ENCODE data around the gene TRABD2B. TPM values are rescaled to one million over a fixed set of nuclear protein-coding genes. Genes with fewer than 3 reads are reported as not detected.

TRABD2B gene
- total RNA-seq, 1 donor from 2014 or later = 1.8 TPM

DNA sequence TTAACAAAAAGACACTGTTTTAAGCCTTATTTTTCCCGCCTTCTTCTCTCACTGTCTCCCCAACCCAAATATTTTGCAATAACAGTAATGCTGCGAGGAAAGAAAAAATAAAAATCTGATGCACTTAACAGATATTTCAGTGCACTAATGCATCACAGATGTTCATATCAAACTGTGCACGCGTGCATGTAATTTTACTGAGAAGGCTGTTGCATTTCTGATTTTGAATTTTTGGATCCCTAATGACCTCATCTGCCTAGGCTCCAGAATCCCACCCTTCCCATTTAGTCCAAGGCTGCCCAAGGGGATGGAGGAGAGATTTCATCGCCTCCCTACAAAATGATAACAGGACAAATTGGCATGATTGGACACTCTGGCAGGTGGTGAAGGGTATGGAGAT is 5.5 kb downstream of the TRABD2B start:
- H3K36me3 ChIP-seq = no peaks in the 10 kb centered on the region
- H3K9me3 ChIP-seq = no peaks in the 10 kb centered on the region
- DNase-seq (no peak), ATAC-seq (no peak)
- peaks cover 23% of the 10 kb centered on the region for H3K27me3 ChIP-seq (ENCODE audit: low read depth)
- intact Hi-C loops (cut with DNase I) = no loop called here
- TF ChIP-seq, protein P1, sequence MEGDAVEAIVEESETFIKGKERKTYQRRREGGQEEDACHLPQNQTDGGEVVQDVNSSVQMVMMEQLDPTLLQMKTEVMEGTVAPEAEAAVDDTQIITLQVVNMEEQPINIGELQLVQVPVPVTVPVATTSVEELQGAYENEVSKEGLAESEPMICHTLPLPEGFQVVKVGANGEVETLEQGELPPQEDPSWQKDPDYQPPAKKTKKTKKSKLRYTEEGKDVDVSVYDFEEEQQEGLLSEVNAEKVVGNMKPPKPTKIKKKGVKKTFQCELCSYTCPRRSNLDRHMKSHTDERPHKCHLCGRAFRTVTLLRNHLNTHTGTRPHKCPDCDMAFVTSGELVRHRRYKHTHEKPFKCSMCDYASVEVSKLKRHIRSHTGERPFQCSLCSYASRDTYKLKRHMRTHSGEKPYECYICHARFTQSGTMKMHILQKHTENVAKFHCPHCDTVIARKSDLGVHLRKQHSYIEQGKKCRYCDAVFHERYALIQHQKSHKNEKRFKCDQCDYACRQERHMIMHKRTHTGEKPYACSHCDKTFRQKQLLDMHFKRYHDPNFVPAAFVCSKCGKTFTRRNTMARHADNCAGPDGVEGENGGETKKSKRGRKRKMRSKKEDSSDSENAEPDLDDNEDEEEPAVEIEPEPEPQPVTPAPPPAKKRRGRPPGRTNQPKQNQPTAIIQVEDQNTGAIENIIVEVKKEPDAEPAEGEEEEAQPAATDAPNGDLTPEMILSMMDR (IDR thresholded peaks at IDR 0.05) = no peak
- H3K4me3 ChIP-seq = no peak overlapping the region
- H3K4me1 ChIP-seq = no peaks in the 10 kb centered on the region
- no peak overlapping the region for H3K27ac ChIP-seq

DNA sequence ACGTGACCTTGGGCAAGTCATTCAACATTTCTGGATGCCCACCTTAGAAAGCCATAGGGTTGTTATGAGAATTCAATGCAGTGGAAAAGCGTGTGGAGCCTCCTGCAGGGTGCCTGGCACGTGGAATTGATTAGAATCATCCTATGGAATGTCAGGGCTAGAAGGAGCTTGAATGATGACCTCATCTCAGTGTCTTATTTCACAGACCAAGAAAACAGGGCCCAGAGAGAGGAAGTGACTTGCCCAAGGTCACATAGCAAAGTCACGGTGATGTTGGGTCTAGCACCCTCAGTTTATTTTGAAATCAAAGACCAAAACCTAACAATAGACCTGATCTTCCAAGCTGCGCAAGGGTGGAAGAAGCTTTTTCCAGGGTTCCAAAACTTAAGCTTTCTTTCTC is 6.0 kb downstream of the TRABD2B start:
- Histone ChIP-seq H3K4me3 (no peak overlapping the region), H3K27me3 (ENCODE audit: low read depth) (peaks cover 18% of the 10 kb centered on the region), H3K4me1 (no peaks in the 10 kb centered on the region), H3K36me3 (no peaks in the 10 kb centered on the region), H3K9me3 (no peaks in the 10 kb centered on the region), H3K27ac (no peak overlapping the region)
- DNase-seq = no peak
- intact Hi-C loops (cut with DNase I) = no loop called here
- no peak for ATAC-seq
- TF ChIP-seq, protein P1 (IDR thresholded peaks at IDR 0.05) = no peak

DNA sequence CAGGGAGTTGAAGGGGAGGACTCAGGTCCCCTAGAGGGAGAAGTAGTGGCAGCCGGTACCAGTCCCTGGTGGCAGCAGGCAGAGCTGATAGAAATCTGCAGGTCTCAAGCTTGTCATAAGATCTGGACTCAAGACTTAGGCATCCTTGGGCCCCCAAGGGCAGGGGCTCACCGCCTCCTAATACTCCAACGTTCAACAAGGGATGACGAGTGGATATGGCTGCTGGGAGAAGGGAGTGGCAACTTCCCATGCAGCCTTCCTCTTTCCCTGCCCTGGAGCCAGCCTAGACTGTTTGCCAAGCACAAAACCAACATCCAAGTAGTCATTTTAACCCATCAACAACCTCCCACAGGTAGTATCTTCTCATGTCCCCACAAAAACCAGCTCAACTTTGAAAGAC is 6.9 kb downstream of the TRABD2B start:
- no peak overlapping the region for H3K4me3 ChIP-seq
- peaks cover 14% of the 10 kb centered on the region for H3K27me3 ChIP-seq (ENCODE audit: low read depth)
- H3K27ac ChIP-seq = no peak overlapping the region
- intact Hi-C loops (cut with DNase I) = no loop called here
- no peak for ATAC-seq
- no peaks in the 10 kb centered on the region for H3K36me3 ChIP-seq
- H3K4me1 ChIP-seq = no peaks in the 10 kb centered on the region
- no peaks in the 10 kb centered on the region for H3K9me3 ChIP-seq
- TF ChIP-seq, protein P1 (IDR thresholded peaks at IDR 0.05) = no peak
- no peak for DNase-seq

DNA sequence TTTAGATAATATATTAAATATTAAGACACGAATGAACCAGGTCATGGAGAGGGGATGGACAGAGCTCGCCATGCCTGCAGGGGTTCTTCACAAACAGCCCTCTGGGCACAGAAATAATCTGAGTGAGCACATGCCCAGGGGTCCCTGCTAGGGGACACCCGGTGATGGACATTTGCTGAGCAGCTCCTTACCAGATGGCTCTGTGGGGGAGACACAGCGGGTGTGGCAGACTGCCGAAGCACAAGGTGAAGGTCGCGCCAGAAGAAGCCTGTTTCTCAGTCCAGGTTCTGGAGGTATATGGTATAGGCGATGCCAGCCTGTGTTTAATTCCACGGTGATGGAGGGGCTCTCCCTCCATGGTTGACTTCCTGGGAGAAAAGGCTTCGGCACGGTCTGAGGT is 9.6 kb downstream of the TRABD2B start:
- Histone ChIP-seq H3K27me3 (ENCODE audit: low read depth) (peaks cover 23% of the 10 kb centered on the region), H3K9me3 (no peaks in the 10 kb centered on the region), H3K36me3 (no peaks in the 10 kb centered on the region), H3K27ac (no peak overlapping the region), H3K4me3 (no peak overlapping the region), H3K4me1 (peaks cover 5% of the 10 kb centered on the region)
- no peak for DNase-seq
- TF ChIP-seq, protein P1 (IDR thresholded peaks at IDR 0.05) = no peak
- no peak for ATAC-seq
- intact Hi-C loops (cut with DNase I) = no loop called here

DNA sequence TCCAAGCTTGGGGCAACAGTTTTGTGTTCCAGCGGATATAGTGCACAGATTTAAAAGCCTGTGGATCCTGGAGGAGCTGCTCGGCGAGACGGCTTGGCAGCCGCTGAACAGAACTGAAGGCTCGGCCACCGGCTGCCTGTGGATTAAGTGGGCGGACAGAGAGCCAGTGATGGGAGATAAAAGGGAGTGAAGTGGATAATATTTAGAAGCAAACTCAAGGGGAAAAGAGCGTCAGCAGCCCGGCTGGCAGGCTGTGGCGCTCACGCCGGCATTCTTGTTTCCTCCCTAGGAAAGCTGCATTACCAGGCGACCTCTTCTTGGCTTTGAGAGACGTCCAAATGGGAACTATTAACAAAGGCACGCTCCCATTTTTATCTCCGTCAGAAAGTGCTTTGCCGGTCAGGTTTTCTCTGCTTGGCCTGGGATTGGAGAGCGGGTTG is 10.4 kb downstream of the TRABD2B start:
- ATAC-seq (peak; percentile 16 to 17), DNase-seq (no peak)
- TF ChIP-seq, protein P1 (IDR thresholded peaks at IDR 0.05) = no peak
- peaks cover 23% of the 10 kb centered on the region for H3K27me3 ChIP-seq (ENCODE audit: low read depth)
- no peaks in the 10 kb centered on the region for H3K9me3 ChIP-seq
- H3K27ac ChIP-seq = peak overlapping the region; percentile 54
- H3K4me1 ChIP-seq = peaks cover 5% of the 10 kb centered on the region
- H3K36me3 ChIP-seq = no peaks in the 10 kb centered on the region
- intact Hi-C loops (cut with DNase I) = no loop called here
- no peak overlapping the region for H3K4me3 ChIP-seq

DNA sequence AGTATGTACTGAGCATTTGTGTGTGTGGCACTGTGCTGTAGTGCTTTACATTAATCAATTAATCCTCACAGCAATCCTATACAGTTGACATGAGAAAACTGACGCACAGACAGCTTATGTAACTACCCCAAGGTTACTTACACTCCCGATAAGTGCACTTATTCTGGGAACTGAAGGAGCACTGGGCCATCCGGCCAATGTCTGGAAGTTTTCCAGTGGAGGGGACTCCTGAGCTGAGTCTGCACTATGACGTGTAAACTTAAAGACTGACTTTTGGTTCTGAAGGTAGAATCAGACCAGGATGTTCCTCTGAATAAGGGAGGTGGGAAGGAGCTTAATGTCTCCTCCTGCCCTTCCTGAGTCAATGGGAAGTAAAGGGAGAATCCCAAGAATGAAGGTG is 12.2 kb downstream of the TRABD2B start:
- TF ChIP-seq, protein P1 (IDR thresholded peaks at IDR 0.05) = no peak
- Histone ChIP-seq H3K4me3 (no peak overlapping the region), H3K36me3 (no peaks in the 10 kb centered on the region), H3K27me3 (ENCODE audit: low read depth) (peaks cover 23% of the 10 kb centered on the region), H3K27ac (no peak overlapping the region), H3K4me1 (peaks cover 5% of the 10 kb centered on the region), H3K9me3 (no peaks in the 10 kb centered on the region)
- intact Hi-C loops (cut with DNase I) = no loop called here
- DNase-seq (no peak), ATAC-seq (peak; percentile 21 to 52)

Data from lower lobe of right lung (tissue), 2 donors.